GM03348 (cell line): ENCODE results near the gene ADGRL1.

Source experiments
- DNase-seq: peaks from one replicate; pipeline ENCODE4 v3.0.0; 2012; ENCODE audit warnings: low spot score

The ADGRL1 gene

GRCh38 chr19:14138576-14139265, 67.2 kb downstream of the ADGRL1 start:
- DNase-seq: no peak

GRCh38 chr19:14136509-14137281, 69.3 kb downstream of the ADGRL1 start, which contains the start of gene ASF1B:
Gene ASF1B (minus strand): TSS chr19:14136589. CDS start chr19:14136456, 133 bp downstream.
- peak; percentile 99 for DNase-seq

GRCh38 chr19:14135985-14136508, 69.9 kb downstream of the ADGRL1 start:
- DNase-seq: no peak

GRCh38 chr19:14135355-14135754, 70.6 kb downstream of the ADGRL1 start:
- no peak for DNase-seq

GRCh38 chr19:14127929-14128509, 78.0 kb downstream of the ADGRL1 start:
- DNase-seq: no peak

- no peak for DNase-seq
These were observed 78.8 kb downstream of the ADGRL1 start for GRCh38 chr19:14127176-14127575.

GRCh38 chr19:14122924-14123323, 83.0 kb downstream of the ADGRL1 start:
- no peak for DNase-seq

- DNase-seq: no peak
These were observed 85.5 kb downstream of the ADGRL1 start for GRCh38 chr19:14120497-14120780.

- DNase-seq: no peak
These were observed 86.1 kb downstream of the ADGRL1 start for GRCh38 chr19:14119644-14120496.

- DNase-seq: no peak
These were observed 86.8 kb downstream of the ADGRL1 start for GRCh38 chr19:14119146-14119545.

GRCh38 chr19:14118165-14119051, 87.6 kb downstream of the ADGRL1 start:
- DNase-seq: peak; percentile 81

GRCh38 chr19:14117668-14118164, 88.3 kb downstream of the ADGRL1 start, which contains the start of gene PRKACA:
Gene PRKACA (minus strand): TSS chr19:14117762. CDS start chr19:14117547, 215 bp downstream.
- DNase-seq: peak; percentile 100

GRCh38 chr19:14116918-14117578, 88.9 kb downstream of the ADGRL1 start:
- peak; percentile 33 for DNase-seq

- DNase-seq: no peak
These were observed 89.4 kb downstream of the ADGRL1 start for GRCh38 chr19:14116525-14116917.

GRCh38 chr19:14115756-14116155, 90.2 kb downstream of the ADGRL1 start:
- DNase-seq: no peak

GRCh38 chr19:14114854-14115253, 91.1 kb downstream of the ADGRL1 start:
- peak; percentile 48 for DNase-seq

GRCh38 chr19:14114439-14114838, 91.5 kb downstream of the ADGRL1 start:
- no peak for DNase-seq

GRCh38 chr19:14113762-14114414, 92.1 kb downstream of the ADGRL1 start:
- no peak for DNase-seq

GRCh38 chr19:14112809-14113385, 93.1 kb downstream of the ADGRL1 start:
- peak; percentile 64 for DNase-seq
